GM19099 (cell line): ENCODE data around the gene CACNB1.

Experiments used
- POLR2A ChIP-seq: IDR thresholded peaks from 3 replicates; pipeline ENCODE4 v1.6.1; 2011; ENCODE audit warnings: low read depth; ENCODE audit not compliant: insufficient read length; ENCODE audit errors: extremely low read depth

CACNB1 gene

DNA sequence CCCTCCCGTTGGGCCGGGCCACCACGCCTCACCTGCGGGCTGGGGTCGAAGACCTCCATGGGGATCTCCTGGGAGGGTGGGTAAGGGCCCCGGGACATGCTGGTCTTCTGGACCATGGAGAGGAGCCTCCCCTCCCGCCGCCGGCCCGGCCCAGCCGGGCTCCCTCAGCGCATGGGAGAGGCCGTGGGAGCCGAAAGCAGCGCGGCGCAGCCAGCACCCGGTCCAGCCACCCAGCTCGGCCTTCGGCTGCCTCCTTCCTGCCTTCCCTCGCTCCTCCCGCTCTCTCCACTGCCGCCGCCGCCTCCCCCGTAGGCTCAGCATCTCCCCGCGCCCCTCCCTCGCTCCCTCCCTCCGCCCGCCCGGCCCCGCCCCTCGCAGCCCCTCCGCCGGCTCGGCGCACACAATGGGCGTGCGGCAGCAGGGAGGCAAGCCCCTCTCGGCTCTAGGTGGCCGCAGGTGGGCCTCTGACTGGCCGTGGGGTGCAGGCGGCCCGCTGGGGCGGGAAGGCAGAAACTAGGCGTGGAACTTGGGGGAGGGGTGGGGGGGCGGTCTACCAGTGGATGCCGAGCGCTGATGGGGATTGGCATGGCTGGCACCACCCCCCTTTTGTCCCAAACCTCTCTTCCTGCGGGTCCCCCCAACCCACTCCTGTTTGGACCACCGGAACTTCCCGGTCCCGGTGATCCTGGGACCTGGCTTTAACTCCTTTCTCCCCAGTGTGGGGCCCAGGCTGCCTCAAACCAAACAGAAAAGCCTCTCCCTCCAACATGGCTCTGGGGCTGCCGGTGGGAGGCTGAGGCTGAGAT is at the start of gene CACNB1:
TSS of gene CACNB1 (minus strand) at position 290 of the 806 bp plus-strand sequence. CDS start at position 116, 174 bp downstream.
- TF ChIP-seq POLR2A = peak; percentile 71

DNA sequence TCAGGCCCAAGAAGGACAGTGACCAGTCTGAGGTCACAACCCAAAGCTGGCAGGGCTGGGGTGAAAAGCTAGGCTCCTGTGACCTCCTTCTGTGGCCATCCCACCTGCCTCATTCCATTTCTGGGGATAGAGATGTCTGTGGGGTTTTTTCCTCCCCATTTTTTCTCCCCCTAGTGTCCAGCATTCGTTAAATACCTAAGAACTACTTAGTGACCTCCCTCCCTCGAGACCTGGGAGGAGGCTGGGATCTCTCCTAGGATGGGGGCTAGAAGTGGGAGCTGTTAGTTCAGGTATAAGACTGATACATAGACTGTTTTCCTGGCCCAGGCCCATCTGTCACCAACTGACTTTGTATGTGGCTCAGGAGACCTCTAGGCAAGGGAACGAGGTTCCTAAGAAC is 48.8 kb upstream of the CACNB1 start:
- no peak for TF ChIP-seq POLR2A

- TF ChIP-seq POLR2A = no peak
These were observed 47.4 kb upstream of the CACNB1 start for GRCh38 chr17:39244600-39245570.

DNA sequence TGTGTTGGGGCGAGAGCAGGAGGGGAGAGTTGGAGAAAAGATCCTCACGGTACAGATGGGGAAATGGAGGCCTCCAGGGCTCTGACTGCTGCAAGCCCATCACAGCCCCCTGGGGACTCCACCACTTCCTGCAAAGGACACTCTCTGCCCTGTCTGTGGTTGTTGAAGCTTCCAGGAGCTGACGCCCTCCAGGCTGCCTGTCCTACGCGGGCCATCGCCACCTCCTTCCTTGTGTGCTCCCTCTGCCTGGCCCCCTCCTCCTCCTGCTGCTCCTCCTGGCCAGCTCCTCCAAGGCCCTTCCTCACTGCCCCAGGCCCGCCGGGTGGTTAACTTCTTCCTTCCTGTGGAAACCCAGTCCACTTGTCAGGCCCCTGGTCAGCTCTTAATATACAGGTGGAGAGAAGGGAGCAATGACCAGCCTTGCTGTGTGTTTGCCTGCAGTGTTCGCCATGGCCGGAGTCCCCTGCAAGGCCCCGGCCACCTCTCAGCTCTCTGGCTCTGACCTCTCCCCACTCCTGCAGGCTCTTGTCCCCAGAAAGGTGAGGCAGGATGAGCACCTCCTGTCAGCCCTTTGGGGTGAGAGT is 46.6 kb upstream of the CACNB1 start:
- no peak for TF ChIP-seq POLR2A

- no peak for TF ChIP-seq POLR2A
These were observed 45.7 kb upstream of the CACNB1 start for GRCh38 chr17:39243155-39243554.

- no peak for TF ChIP-seq POLR2A
These were observed 43.2 kb upstream of the CACNB1 start for GRCh38 chr17:39240631-39241030.

GRCh38 chr17:39239640-39240314 is 42.3 kb upstream of the CACNB1 start:
- TF ChIP-seq POLR2A = no peak

- no peak for TF ChIP-seq POLR2A
These were observed 41.0 kb upstream of the CACNB1 start for GRCh38 chr17:39238311-39238972.

DNA sequence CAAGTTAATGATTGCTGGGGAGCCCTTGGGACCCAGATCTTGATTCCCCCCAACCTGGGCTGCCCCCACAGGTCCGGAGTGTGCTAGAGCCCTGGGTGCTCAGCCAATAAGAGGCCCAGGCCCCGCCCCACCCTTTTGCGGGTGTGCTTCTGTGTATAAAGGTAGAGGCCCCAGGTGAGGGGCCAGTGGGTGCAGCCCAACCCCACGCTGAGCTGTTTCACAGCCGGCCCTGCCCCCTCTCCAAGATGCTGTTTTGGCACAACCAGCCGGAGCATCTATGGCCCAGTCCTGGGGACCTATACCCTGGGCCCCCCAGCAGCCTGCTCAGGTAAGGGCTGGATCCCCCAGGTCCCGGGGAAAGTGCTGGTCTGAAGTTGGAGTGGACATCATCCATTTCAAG is 40.1 kb upstream of the CACNB1 start:
- no peak for TF ChIP-seq POLR2A

- TF ChIP-seq POLR2A = no peak
These were observed 39.5 kb upstream of the CACNB1 start for GRCh38 chr17:39236981-39237441.

- TF ChIP-seq POLR2A = no peak
These were observed 39.0 kb upstream of the CACNB1 start for GRCh38 chr17:39236450-39236927.

DNA sequence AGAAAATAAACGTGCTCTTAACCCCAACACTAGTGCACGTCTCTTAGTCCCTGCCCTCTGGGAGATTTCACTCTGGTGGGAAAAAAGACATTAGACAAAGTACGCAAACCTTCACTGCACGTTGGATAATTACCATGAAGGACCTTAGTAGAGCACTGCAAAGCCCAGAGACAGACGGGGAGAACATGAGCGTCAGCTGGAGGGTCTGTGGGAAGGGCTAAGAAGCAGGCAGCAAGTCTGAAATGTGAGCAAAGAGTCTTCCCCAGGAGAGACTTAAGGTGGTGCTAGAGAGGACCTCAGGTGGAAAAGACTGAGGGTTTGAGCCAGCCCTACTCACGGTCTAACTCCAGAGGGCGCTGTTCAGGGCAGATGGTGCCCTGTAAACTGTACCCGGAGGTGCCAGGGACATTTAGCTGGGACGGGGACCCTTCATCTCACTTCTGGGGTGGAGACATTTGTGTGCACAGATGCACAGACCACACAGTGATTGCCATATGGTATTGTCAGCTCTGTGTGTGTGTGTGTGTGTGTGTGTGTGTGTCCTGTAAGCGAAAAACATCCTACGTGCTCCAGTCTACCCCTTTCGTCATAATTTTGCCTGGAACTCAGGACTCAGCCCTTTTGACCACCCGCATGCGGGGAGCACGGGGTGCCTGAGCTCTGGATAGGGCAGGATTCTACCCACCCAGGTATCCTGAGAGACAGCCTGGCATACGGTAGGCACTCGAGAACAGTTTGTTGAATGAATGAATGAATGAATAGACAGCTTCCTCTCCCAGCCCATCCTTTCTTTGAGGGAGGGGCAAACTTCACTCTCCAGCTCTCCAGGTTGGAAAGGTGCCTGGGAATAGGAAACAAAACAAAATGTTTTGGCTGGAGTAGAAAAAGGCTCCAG is 38.3 kb upstream of the CACNB1 start:
- TF ChIP-seq POLR2A = no peak

GRCh38 chr17:39231591-39232551 is 34.4 kb upstream of the CACNB1 start:
- no peak for TF ChIP-seq POLR2A
